Suppressor macrophage treated with lipopolysaccharide for 4 hours (primary cell): ENCODE data around the gene LYZL1.
"Not testable (repeated sequence)": the region's sequence is repeated elsewhere in the genome, so short reads cannot be mapped to it uniquely, and the experiment has no call there.

Experiments used
- DNase-seq: peaks from one replicate; pipeline ENCODE4 v3.0.0-alpha.2; 2020

Gene LYZL1

DNA sequence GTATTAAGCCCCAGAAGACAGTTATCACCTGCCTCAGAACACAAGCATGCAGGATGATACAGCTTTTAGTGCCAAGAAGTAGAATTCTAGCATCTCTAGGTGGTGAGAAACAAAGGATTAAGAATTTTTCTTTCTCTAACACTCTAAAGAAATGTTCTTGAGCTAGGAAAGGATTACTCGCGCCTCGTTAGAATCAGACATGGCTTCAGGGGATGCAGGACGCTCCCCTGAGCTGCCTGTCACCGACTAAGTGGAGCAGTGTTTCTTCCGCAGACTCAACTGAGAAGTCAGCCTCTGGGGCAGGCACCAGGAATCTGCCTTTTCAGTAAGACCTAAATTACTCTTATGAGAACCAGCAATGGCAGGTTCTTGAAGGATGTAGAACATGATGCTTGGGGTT lies at the start of gene LYZL1:
Gene LYZL1 (plus strand): TSS at position 165 of the 400 bp plus-strand sequence. CDS start 2,798 bp downstream, outside the sequence.
- not testable (repeated sequence) for DNase-seq

DNA sequence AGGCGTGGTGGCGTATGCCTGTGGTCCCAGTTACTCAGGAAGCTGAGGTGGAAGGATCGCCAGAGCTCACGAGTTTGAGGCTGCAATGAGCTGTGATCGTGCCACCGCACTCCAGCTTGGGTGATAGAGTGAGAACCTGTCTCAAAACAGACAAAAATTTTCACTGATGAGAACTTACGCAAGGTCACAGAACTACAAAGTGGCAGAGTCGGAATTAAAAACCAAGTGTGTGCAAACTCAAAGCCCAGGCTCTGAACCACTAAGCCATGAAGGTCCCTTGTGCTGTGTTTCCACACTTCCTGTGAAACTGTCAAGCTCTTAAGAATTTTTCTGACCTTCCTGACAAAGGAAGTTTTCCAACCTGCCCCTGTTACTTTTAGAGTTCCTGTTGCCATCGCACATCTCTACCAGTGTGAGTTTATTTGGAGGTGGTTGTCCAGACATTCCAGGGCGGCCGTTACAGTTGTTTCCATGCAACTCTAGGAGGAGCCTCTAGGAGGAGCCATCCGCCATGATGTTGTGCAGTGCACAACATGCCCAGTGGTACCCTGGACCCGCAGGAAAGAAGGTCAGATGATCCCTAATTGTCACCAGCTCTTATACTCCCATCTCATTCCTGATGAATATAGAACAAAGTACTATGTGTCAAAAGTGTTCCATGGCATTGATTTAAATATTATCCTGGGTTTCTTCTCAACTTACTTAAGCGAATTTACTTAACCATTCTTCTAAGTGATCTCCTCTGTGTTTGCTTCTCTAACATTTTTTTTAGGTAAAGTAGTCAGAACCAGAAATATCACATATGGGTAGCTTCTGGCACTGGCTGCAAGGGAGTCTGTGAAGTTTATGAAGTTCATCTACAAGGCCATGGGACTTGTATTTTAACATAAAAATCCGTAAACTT lies 49.0 kb upstream of the LYZL1 start:
- DNase-seq, result peak; percentile 8

DNA sequence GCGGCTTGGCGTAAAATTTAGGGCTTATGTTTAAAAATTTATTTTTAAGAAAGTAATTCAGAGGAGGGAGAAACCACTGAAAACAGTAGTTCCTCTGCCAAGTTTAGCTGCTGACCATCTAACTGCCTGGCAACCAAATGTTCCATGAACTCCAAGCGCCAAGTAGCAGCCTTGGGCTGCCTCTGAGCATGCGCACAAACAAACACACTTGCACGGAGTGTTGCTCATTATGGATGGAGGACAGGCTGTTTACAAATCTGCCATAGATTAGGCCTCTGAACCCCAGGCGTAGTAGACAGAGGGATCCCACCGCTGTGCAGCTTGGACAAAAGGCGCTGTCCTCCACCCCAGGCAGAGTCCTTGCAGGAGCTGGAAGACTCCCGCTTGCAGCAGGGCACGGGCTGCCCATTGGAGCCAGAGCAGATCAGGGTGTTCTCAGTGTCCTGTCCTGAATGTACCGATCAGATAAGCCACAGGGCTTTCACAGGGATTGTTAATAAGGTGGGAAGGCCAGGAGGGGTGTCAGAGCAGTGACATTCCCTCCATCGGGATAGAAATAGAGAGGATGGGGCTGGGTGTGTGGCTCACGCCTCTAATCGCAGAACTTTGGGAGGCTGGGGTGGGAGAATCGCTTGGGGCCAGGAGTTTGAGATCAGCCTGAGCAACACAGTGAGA lies 47.7 kb upstream of the LYZL1 start:
- no peak for DNase-seq

DNA sequence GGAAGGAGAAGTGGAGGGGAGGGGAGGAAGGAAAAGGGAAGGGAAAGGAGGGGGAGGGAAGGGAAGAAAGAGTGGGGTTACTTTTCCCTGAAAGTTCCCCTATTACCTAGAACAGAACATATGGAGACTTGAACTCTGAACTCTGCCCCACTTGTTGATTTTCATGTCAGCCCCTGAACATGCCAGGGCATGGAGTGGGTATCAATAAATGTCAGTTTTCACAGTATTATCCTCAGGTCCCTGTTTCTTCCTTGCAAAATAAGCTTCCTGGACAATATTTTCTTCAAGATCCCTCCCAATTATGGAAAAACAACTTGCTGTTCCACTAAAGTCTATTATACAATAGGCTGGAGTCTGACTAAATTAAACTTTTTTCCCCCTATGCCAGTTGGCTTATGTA lies 46.9 kb upstream of the LYZL1 start:
- no peak for DNase-seq

DNA sequence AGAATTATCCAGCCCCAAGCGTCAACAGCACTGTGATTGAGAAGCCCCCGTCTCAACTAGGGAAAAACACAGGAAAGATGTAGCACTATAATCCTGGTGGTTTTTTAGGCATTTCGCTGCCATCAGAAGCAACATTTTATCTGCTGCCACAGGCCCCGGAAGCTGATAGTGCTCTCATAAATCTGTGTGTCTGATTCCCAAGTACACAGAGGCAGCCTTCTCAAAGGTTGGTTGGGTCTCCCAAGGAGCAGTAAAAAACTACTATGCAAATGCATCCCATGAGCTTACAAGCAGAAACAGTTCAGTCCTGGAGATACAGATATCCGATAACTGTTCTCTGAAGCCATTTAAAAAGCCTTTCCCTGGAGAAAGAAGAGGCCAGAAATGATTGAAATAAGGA lies 45.8 kb upstream of the LYZL1 start:
- DNase-seq, result no peak

DNA sequence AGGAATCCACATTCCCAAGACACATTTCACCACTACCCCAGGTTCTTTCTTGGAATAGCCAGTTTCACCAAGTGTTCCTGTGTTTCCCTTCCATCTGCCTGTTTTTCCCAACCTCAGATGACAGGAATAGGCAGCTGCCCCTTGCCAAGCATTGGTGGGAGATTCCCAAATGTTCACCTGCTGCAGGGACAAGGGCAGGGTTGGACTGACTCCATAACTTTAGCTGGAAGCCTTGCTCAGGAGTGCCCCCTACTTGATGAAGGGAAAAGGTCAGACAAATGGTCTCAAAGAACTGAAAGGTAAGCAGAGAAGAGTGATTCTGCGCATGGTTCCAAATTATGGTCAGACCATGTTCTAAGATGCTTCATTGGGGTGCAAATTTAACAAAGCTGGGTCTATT lies 45.1 kb upstream of the LYZL1 start:
- no peak for DNase-seq

DNA sequence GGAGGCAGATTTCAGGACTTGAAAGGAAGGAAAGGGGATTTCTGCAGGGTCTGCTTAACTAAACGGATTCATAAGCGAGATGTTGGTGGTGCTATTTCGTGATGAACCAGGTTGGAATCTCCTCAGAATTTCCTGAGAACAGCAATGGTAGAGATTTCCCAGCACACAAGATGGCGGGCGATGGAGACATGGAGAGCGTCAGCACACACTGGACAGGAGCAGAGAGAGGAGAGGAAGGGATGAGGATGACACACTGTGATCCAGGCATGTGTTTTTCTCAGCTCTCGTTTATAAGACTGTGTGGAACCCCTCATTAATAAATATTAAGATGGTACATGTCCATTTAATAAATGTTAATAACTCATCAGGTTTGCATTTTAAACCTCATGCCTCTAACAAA lies 43.9 kb upstream of the LYZL1 start:
- DNase-seq, result no peak

DNA sequence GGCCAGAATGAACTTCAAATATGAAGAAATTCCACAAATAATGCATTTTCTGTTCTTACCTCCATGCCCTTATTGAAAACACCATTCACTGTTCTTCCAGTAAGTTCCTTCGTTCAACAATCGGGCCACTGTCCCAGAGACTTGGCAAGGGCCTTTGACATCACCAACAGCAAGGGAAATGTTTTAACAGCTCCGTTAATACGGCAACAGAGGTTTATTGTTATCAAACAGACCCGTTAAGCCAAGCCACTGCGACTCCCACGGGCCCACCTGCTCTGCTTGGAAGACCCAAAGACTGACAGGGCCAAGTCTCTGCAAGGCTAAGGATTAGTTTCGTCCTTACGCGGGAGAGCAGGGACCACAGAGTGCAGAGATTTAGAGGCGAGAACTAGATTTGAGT lies 43.4 kb upstream of the LYZL1 start:
- DNase-seq, result no peak

DNA sequence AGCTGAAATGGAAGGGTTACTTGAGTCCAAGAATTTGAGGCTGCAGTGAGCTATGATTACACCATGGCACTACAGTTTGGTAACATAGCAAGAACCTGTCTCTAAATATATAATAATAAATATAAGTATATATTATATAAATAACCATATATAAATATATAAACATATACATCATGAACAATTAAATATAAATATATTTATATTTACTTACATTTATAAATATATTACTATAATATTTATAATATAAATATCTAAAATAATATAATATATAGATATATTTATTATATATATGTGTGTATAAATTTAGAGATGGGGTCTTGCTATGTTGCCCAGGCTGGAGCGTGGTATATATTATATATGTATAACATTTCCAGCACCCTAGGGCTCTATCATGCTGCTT lies 42.4 kb upstream of the LYZL1 start:
- DNase-seq, result no peak

DNA sequence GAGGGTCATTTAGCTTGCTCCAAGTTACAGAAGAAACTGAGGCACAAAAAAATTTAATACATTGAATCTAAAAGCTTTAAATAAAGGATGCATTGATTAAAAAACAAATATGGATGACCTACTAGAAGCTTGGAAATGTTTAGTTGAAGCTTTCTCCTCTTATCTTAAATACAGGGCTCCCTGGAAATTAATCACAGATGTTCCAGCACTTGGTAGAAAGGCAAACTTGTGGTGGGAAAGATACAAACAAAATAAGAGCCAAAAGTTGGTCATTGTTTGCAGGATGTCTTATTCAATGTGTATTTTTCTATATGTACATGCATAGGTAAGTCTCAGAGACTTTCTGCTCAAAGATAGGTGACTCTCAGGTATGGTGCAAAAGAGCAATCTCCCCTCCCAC lies 40.7 kb upstream of the LYZL1 start:
- DNase-seq, result no peak

DNA sequence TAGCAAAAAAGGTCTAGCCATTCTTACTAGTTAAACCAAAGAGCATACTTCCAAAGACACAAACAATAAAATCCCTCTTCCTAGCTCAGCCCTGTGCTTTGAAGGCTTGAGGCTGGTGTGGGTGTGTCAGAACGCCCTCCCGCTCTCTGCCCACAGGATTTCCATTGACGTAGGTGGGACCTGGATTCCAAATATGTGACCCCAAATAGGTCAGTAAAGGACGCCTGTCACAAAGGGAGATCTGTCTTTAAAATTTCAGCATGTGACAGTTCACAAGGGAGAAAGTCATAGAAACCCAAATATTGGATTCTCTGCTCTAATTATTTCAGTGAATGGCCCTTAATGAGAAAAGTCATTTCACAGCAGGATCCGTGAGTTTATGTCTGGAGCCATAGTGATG lies 39.9 kb upstream of the LYZL1 start:
- DNase-seq, result no peak

DNA sequence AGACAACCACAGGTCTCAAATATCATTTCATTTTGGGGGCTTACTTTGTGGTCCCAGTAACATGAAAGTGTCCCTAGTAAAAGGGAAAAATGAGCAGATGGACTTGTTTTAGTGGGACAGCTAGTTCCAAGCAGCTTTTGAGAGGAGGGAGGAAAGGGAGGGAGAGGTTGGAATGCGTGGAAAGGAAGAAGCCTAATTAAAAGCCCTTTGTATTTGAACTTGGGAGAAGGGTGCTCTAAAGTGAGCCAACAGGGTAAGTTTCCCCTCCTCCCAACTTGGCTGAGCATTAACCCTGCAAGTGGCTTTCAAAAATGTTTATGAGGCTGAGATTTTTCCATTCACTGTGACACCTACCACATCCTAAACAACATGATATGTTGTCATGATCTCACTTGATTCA lies 38.8 kb upstream of the LYZL1 start:
- DNase-seq, result no peak

DNA sequence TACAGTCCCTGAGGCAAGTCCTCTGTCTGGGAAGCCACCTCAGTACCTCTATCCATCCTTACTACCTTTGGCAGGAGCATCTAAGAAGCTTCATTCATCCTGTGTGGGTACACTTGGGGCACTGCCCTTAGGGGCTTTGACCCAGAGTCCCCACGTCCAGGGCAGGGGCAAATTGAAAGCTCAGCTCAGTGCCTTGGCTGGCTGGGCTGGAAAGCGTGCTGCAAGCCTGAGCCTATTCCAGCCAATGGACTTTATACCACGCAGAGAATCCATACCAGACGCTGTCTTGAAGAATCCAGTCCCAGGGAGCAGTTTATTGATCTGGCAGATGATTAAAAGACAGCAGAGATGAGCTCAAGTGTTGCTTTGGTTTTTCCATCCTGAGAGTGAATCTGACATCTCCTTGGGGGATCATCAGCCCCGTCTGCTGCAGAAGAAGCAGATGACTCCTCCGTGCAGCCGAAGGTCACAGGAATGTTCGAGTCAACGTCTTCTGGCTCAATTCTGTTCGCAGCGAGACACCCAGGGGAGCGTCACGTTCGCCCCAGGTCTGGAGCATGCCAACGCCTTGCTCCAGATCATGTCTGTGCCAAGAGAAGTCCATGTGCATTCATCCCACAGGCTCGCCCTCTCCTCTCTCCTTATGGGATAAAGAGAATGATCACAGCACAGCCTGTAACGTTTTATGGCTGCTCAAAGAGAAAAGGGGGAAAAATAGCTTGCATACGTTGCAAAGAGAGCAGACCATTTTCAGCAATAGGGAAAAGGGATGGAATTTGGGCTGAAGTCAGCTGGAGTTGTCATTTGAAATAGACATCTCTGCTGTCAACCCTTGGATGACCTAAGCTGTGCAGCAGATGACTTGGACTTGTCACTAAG lies 35.8 kb upstream of the LYZL1 start:
- DNase-seq, result no peak

DNA sequence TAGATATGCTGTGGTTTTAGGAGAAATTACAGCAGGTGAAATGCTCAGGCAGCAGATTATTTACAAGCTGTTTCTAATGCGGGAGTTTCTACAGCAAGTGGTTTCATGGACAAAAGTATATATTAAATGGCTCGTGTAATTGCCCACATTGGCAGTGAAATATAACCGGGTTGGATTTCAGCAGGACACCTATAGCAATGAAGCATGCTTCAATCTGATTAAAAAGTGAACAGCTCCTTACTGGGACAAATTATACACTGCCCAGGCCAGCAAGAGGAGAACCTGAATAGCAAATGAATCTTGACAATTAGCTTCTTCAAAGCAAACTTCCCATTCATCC lies 35.2 kb upstream of the LYZL1 start:
- no peak for DNase-seq

DNA sequence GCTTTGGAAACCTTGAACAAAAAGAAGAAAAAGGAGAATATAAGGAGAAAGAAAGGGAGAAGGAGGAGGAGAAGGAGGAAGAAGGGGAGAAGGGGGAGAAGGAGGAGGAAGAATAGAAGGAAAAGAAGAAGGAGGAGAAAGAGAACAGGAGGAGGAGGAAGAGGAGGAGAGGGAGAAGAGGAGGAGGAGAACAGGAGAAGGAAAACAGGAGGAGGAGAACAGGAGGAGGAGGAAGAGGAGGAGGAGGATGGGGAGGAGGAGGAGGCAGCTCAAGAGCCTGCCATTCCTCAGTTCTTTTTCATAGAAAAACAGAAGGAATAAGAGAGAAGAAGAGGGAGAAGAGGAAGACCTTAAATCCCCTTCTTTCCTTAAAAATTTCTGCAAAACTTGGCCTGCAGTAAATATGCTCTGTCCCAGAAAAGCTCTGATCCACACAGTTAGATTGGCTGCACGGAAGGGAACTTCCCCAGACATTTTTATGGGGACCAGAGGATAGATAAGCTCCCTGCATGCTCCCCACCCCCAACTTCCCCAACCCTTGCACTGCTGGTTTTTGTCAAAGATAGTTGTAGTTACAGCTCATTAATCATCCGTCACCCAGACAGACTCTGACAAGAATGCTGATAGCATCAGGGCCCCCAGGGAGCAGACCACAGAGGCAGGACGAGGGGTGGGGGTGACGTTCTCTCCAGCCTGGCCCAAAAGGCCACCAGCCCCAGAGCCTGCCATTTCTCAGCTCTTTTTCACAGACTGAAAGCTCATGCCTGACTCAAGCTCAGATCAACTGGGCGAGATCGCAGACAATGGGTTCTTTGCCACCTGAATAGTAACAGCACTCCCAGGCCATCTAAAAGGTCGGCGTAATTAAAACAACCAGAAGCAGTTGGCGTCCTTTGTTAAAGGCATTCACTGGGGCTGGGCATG lies 34.5 kb upstream of the LYZL1 start:
- DNase-seq, result no peak

DNA sequence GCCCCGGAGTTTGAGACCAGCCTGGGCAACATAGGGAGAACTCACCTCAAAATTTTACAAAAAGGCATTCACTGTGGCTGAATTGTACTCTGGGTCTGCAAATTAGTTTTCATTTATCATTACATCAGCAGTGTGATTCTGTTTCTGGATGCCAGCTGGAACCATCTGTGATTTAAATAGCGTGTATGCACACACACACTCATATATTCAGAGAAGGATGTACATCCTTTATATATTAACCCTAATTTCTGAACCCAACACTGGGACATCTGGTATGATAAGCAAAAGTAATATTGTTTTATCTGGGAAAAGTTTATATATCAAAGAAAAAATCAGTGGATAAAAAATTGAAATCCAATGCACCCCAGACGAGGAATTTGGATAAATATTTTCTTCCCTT lies 33.8 kb upstream of the LYZL1 start:
- no peak for DNase-seq

DNA sequence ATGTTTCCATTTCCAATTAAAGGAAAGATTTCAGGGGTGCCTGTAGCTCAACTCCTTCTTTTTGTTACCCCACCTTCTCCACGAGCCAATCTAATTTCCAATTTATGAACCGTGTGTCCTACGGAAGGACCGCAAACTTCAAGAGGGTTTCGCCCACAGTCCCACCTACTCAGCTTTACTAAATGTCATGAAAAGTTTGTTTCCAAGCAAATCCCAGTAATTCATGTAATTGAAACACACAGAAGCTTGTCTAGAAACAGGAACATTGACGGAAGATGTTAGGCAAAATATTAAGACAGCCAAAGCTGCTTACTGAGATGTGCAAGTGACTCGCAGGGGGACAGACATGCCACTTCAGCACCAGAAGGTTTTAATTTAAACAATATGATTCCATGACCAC lies 32.9 kb upstream of the LYZL1 start:
- no peak for DNase-seq

DNA sequence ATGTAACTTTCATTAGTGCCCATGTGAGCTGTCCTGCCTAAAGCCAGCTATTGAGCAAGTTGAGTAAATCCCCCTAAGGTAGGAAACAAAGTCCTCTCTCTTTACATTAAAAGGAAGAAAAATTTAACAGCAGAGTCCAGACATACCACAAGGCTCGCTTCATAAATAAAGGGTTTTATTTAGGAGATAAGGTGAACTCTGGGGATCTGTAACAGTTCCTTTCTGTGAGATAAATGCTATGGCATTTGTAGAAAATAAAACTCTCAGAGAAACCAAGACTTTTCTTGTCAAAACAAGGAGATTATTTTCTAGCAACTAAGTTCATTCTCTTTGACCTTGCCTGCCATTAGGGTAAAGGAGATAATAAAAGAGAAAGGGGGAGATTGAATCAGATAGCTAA lies 32.3 kb upstream of the LYZL1 start:
- DNase-seq, result no peak

DNA sequence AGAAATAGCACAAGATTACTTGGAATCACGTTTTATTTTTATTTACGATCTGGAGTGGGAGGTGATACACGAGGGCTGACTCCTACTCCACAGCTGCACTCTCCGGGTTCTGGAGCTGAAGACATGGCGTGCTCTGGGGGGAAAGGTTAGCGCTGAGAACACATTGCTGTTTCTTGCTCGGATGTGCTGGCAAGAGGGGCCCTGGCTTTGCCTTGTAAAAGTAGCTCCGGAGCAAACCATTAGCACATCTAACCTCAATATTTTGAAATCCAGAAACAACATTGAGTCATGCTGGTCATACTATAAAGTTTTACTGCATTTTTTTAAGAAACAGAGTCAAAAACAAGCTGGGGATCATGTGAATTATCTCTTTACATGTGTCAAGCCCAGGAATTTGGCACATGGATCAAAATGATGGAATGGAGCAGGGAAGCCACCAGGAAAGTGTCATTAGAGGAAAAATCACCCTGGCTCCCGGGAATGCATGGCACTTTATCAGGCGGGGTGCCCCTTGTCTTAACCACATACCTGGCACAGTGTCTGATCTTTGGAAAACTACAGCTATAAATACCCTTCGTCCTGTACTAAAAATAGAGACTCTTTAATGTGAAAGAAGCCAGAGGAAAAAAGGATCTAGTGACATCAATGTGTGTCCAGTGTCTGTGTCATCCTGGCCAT lies 31.6 kb upstream of the LYZL1 start:
- peak; percentile 9 for DNase-seq

DNA sequence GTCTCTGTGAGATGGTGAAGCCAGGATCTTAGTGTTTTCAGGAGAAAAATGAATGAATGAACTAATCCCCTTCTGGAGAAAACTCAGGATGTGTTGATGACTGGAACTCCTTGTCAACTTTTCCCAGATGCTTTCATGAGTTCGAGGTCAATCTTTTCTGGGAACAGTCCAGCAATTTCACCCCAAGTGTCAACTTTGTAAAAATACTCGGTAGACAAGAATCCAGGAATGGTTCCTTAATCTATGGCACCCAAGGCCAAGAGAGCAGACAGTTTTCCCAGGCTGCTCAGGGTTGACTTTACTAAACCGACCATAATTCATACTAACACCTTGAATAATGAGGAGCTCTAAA lies 31.1 kb upstream of the LYZL1 start:
- no peak for DNase-seq

DNA sequence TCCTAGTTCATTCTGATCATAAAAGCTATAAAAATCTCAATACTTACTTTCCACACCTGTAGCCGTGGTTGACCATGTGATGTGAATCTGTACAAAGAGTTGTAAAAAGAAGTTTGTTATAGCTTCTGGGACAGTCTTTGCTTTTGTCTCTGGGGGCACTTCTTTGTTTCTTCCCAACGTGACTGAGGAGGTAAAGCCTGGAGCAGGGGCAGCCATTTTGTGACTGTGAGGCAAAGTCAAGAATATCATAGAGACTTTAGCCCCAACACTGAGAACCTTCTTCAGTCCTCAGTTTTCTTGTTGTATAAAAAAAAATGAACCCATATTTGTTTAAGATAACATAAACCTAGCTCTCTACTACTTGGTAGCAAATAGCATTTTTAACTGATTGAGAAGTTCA lies 29.4 kb upstream of the LYZL1 start:
- DNase-seq, result no peak

DNA sequence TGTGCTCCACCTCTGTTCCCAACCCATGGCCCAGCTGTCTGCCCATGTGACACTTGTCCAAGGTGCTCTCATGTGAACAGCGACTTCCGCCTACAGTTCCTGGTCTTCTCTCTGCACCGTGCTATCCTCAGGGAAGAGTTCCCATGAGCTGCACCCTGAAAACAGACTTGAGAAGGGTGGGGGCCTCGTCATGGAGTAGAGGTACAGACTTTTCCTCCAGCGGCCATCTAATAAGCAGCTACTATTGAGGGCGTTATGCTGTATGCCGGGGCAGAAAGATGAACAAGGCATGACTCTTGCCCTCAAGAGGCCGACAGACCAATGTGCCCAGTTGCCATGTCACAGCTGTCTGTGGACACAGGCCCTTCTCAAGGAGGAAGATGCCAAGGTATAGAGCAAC lies 25.4 kb upstream of the LYZL1 start:
- no peak for DNase-seq
